SK-N-SH (cell line): Measurements from ENCODE around the gene SMYD2.

Experiments
- CTCF ChIP-seq: fragments of 200-600 bp; sonication (generic); IDR thresholded peaks from 2 replicates; pipeline ENCODE4 v1.6.1; 2017; ENCODE audit warnings: antibody characterized with exemption, mild to moderate bottlenecking, moderate library complexity
- FOXJ3 ChIP-seq: sonication (generic); formaldehyde crosslinking; IDR thresholded peaks from 2 replicates; pipeline ENCODE4 v1.5.1; 2020; ENCODE audit warnings: mild to moderate bottlenecking, missing genetic modification reagents
- FOXM1 ChIP-seq: IDR thresholded peaks from 2 replicates; pipeline ENCODE4 v1.4.0; 2012; ENCODE audit warnings: low read depth, mild to moderate bottlenecking
- MAX ChIP-seq: IDR thresholded peaks from 2 replicates; pipeline ENCODE4 v1.4.0; 2012; ENCODE audit warnings: low read depth
- RAD21 ChIP-seq: IDR thresholded peaks from 2 replicates; pipeline ENCODE4 v1.6.1; 2012; ENCODE audit warnings: mild to moderate bottlenecking, low read length
- TAF1 ChIP-seq: IDR thresholded peaks from 2 replicates; pipeline ENCODE4 v1.6.1; 2012; ENCODE audit warnings: low read depth, mild to moderate bottlenecking, low read length, moderate library complexity, borderline replicate concordance
- YY1 ChIP-seq: IDR thresholded peaks from 2 replicates; pipeline ENCODE4 v1.4.0; 2012; ENCODE audit warnings: low read depth, mild to moderate bottlenecking

GRCh38 chr1:214370615-214371014 lies 89.7 kb downstream of the SMYD2 start:
- TF ChIP-seq MAX (no peak), CTCF (no peak), YY1 (no peak), TAF1 (no peak), FOXM1 (no peak), FOXJ3 (no peak), RAD21 (no peak)
